Tibial nerve (tissue), 4 donors: Measurements from ENCODE around the gene GSTK1. TPM values are rescaled to one million over a fixed set of nuclear protein-coding genes. Genes with fewer than 3 reads are reported as not detected.

Source experiments
- DNase-seq, 2 donors: peaks; one replicate each; pipeline ENCODE4 v3.0.0-alpha.2; 2019; ENCODE audit warnings: low spot score in 2 of 2
- H3K27ac ChIP-seq, 4 donors: fragments of 200-600 bp; sonication (generic) in 3 of 4; one replicate each; pipeline ENCODE4 v1.5.1; 2017 to 2019; ENCODE audit warnings: mild to moderate bottlenecking in 1 of 4
- H3K27me3 ChIP-seq, 2 donors: fragments of 200-600 bp; sonication (generic) in 1 of 2; one replicate each; pipeline versions ENCODE4 v1.5.1 to v1.6.0; 2017 to 2019
- H3K36me3 ChIP-seq, 3 donors: fragments of 200-600 bp; sonication (generic); one replicate each; pipeline ENCODE4 v1.5.1; 2018 to 2019
- H3K4me1 ChIP-seq, 4 donors: fragments of 200-600 bp; sonication (generic) in 3 of 4; one replicate each; pipeline ENCODE4 v1.5.1; 2017 to 2019
- H3K4me3 ChIP-seq, 4 donors: fragments of 200-600 bp; sonication (generic) in 3 of 4; one replicate each; pipeline ENCODE4 v1.5.1; 2017 to 2019; ENCODE audit warnings: mild to moderate bottlenecking in 1 of 4, moderate library complexity in 1 of 4
- H3K9me3 ChIP-seq, 4 donors: fragments of 200-600 bp; sonication (generic) in 3 of 4; one replicate each; pipeline ENCODE4 v1.5.1; 2017 to 2019
- CTCF ChIP-seq, 5 experiments: fragments of 200-600 bp in 3 of 5; fragments of 450-650 bp in 2 of 5; sonication (generic) in 3 of 5; IDR thresholded peaks; one replicate each; pipeline ENCODE4 v1.5.1; 2016 to 2019; ENCODE audit warnings: antibody characterized with exemption in 5 of 5, mild to moderate bottlenecking in 3 of 5, moderate library complexity in 2 of 5
- EP300 ChIP-seq, 2 donors: sonication (generic); formaldehyde crosslinking; IDR thresholded peaks; one replicate each; pipeline ENCODE4 v1.6.1; 2017; ENCODE audit warnings: antibody characterized with exemption in 2 of 2, mild to moderate bottlenecking in 1 of 2
- POLR2A ChIP-seq, 2 donors: fragments of 450-650 bp; IDR thresholded peaks; one replicate each; pipeline ENCODE4 v1.6.1; 2017; ENCODE audit warnings: antibody characterized with exemption in 2 of 2, mild to moderate bottlenecking in 2 of 2, moderate library complexity in 2 of 2
- WGBS, 2 donors: methylation state at CpG; one replicate each; pipeline ENCODE4 v1.1.5; 2018; 5-methylcytosine and 5-hydroxymethylcytosine counted together
- total RNA-seq, 4 donors: library from RNA; depleted of rRNA; stranded (reverse); fragments of >200 nt; gene quantifications; one replicate each; pipeline ENCODE4 v1.1.0, GENCODE V29; 2016

The GSTK1 gene
- total RNA-seq, 4 donors from 2014 or later = 149 to 202 (median 161) TPM

- DNase-seq = no peak
- Histone ChIP-seq H3K4me3 (no peak overlapping the region), H3K27me3 (no peaks in the 10 kb centered on the region), H3K27ac (peak overlapping the region in 1 of 4 donors; percentile 12), H3K36me3 (no peaks in the 10 kb centered on the region), H3K4me1 (peaks cover 0 to 24% (median 7%) of the 10 kb centered on the region in 4 donors), H3K9me3 (no peaks in the 10 kb centered on the region)
- no peak for TF ChIP-seq POLR2A (IDR thresholded peaks at IDR 0.05)
- TF ChIP-seq CTCF (IDR thresholded peaks at IDR 0.05) = no peak
- TF ChIP-seq EP300 (IDR thresholded peaks at IDR 0.05) = no peak
- 63 to 65% methylated on average over 3 of the region's 3 CpGs for WGBS, 2 donors
Observed at GRCh38 chr7:143245123-143245522, 18.1 kb upstream of the GSTK1 start.

- no peaks in the 10 kb centered on the region for H3K9me3 ChIP-seq
- WGBS, 2 donors = 65 to 68% methylated on average over 1 of the region's 1 CpG
- H3K4me1 ChIP-seq = peaks cover 0 to 16% (median 0%) of the 10 kb centered on the region in 4 donors
- H3K4me3 ChIP-seq = no peak overlapping the region
- H3K27me3 ChIP-seq = no peaks in the 10 kb centered on the region
- DNase-seq = no peak
- H3K36me3 ChIP-seq = no peaks in the 10 kb centered on the region
- TF ChIP-seq CTCF (IDR thresholded peaks at IDR 0.05) = no peak
- TF ChIP-seq EP300 (IDR thresholded peaks at IDR 0.05) = no peak
- no peak for TF ChIP-seq POLR2A (IDR thresholded peaks at IDR 0.05)
- no peak overlapping the region for H3K27ac ChIP-seq
Observed at GRCh38 chr7:143247372-143247771, 15.9 kb upstream of the GSTK1 start.

- Histone ChIP-seq H3K4me1 (peaks cover 0 to 8% (median 0%) of the 10 kb centered on the region in 4 donors), H3K9me3 (no peaks in the 10 kb centered on the region), H3K4me3 (no peak overlapping the region), H3K27ac (no peak overlapping the region), H3K27me3 (no peaks in the 10 kb centered on the region), H3K36me3 (no peaks in the 10 kb centered on the region)
- TF ChIP-seq EP300 (IDR thresholded peaks at IDR 0.05) (no peak), POLR2A (IDR thresholded peaks at IDR 0.05) (no peak), CTCF (IDR thresholded peaks at IDR 0.05) (no peak)
- 66 to 67% methylated on average over 2 of the region's 2 CpGs for WGBS, 2 donors
- DNase-seq = no peak
Observed at GRCh38 chr7:143248761-143249354, 14.4 kb upstream of the GSTK1 start.

- H3K4me3 ChIP-seq = no peak overlapping the region
- no peak for DNase-seq
- no peaks in the 10 kb centered on the region for H3K4me1 ChIP-seq
- no peaks in the 10 kb centered on the region for H3K27me3 ChIP-seq
- H3K36me3 ChIP-seq = no peaks in the 10 kb centered on the region
- no peak for TF ChIP-seq EP300 (IDR thresholded peaks at IDR 0.05)
- no peak for TF ChIP-seq POLR2A (IDR thresholded peaks at IDR 0.05)
- no peak for TF ChIP-seq CTCF (IDR thresholded peaks at IDR 0.05)
- H3K27ac ChIP-seq = no peak overlapping the region
- H3K9me3 ChIP-seq = no peaks in the 10 kb centered on the region
Observed at GRCh38 chr7:143250199-143250598, 13.0 kb upstream of the GSTK1 start.

GRCh38 chr7:143250822-143251221 lies 12.4 kb upstream of the GSTK1 start:
- no peak overlapping the region for H3K27ac ChIP-seq
- no peak for DNase-seq
- H3K4me1 ChIP-seq = no peaks in the 10 kb centered on the region
- TF ChIP-seq CTCF (IDR thresholded peaks at IDR 0.05) (no peak), POLR2A (IDR thresholded peaks at IDR 0.05) (no peak)
- WGBS, 2 donors = 95 to 98% methylated on average over 1 of the region's 1 CpG
- H3K9me3 ChIP-seq = no peaks in the 10 kb centered on the region
- no peaks in the 10 kb centered on the region for H3K36me3 ChIP-seq
- no peaks in the 10 kb centered on the region for H3K27me3 ChIP-seq
- H3K4me3 ChIP-seq = no peak overlapping the region
